Measurements from ENCODE around the gene VTN.

GRCh38 chr17:28333083-28333746, 36.9 kb downstream of the VTN start:
- TF ChIP-seq POLR2AphosphoS5 (IDR thresholded peaks at IDR 0.05) (no peak), CTCF (IDR thresholded peaks at IDR 0.05) (no peak), POLR2A (IDR thresholded peaks at IDR 0.05) (no peak)

Data from prostate gland (tissue), 2 donors.